MCF 10A (cell line): ENCODE results near the gene SLC17A7. TPM values are rescaled to one million over a fixed set of nuclear protein-coding genes. Genes with fewer than 3 reads are reported as not detected.

Experiments used
- BruUV-seq: library from RNA; stranded (reverse); fragments of 400-500 nt; replicated peaks from 2 replicates; lab custom pipeline; 2021; lab: Mats Ljungman, UMichigan
- CTCF ChIA-PET: fragments of 300-600 bp; sonication (Branson Sonifier 250); formaldehyde crosslinking; extraction: SDS; loops from one replicate; lab custom pipeline; 2021; ENCODE audit warnings: antibody characterized with exemption, inconsistent platforms; lab: Yijun Ruan, JAX
- POLR2A ChIA-PET: fragments of 300-600, 350-650 bp; sonication (Branson Sonifier 250); formaldehyde crosslinking; extraction: SDS; loops from one replicate; lab custom pipeline; 2020; ENCODE audit warnings: antibody characterized with exemption, inconsistent platforms; lab: Yijun Ruan, JAX
- DNase-seq: peaks from one replicate; pipeline ENCODE4 v3.0.0-alpha.2; 2018; ENCODE audit not compliant: unreplicated experiment
- H3K27ac Mint-ChIP-seq: one replicate; pipeline ENCODE4 v1.8.0; 2022; ENCODE audit warnings: mild to moderate bottlenecking, low read depth, mixed read lengths; ENCODE audit not compliant: unreplicated experiment
- H3K27me3 Mint-ChIP-seq: one replicate; pipeline ENCODE4 v1.8.0; 2022; ENCODE audit warnings: mixed read lengths; ENCODE audit not compliant: insufficient read depth, unreplicated experiment
- H3K36me3 Mint-ChIP-seq: one replicate; pipeline ENCODE4 v1.8.0; 2022; ENCODE audit warnings: mild to moderate bottlenecking, moderate library complexity, mixed read lengths; ENCODE audit not compliant: insufficient read depth, unreplicated experiment
- H3K4me1 Mint-ChIP-seq: one replicate; pipeline ENCODE4 v1.8.0; 2022; ENCODE audit warnings: mixed read lengths; ENCODE audit not compliant: insufficient read depth, unreplicated experiment
- H3K4me3 Mint-ChIP-seq: one replicate; pipeline ENCODE4 v1.8.0; 2022; ENCODE audit warnings: mild to moderate bottlenecking, moderate library complexity, mixed read lengths; ENCODE audit not compliant: unreplicated experiment
- H3K9me3 Mint-ChIP-seq: one replicate; pipeline ENCODE4 v1.8.0; 2022; ENCODE audit warnings: mixed read lengths; ENCODE audit not compliant: unreplicated experiment
- CTCF ChIP-seq: fragments of 200-600 bp; IDR thresholded peaks from one replicate; pipeline ENCODE4 v1.8.0; 2022; ENCODE audit warnings: antibody characterized with exemption, mild to moderate bottlenecking; ENCODE audit not compliant: unreplicated experiment
- intact Hi-C: fragments of 100-400 bp; cut with micrococcal nuclease; formaldehyde crosslinking; loops from 2 replicates; pipeline ENCODE4 v1.14.1; 2022
- total RNA-seq: library from RNA; stranded (reverse); gene quantifications from 2 replicates; pipeline ENCODE4 v1.2.3, GENCODE V29; 2022

The SLC17A7 gene
- total RNA-seq, 1 experiment from 2014 or later = not detected

DNA sequence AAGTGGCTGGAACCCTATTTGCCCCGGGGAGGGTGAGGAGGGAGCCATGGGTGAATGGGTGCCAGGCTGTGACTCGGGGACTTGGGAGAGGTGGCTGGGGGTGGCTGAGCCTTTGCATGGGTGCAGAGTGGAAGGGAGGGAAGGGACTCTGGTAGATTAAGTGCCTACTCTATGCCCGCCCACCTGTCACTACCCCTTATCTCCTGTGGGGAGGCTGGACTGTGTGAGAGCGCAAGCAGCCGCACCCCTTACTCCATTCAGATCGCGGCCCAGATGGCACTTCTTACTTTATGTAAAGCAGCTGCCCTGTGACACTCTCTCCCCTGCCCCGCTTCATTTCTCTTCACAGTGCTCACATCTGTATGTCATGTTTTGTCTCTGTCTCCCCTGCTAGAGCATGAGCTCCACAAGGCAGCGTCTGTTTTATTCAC is 50.4 kb downstream of the SLC17A7 start:
- no TSS peak for BruUV-seq

GRCh38 chr19:49390131-49390928 is 51.0 kb downstream of the SLC17A7 start:
- no peaks in the 10 kb centered on the region for H3K9me3 Mint-ChIP-seq
- H3K36me3 Mint-ChIP-seq = no peaks in the 10 kb centered on the region
- H3K4me1 Mint-ChIP-seq = peaks cover 6% of the 10 kb centered on the region
- DNase-seq = no peak
- CTCF ChIA-PET = interaction anchor here (0.6 to 4.5 kb wide), 15 partner anchors 9 to 165 kb away, joined by 3 to 30 read pairs (median 4); partner anchors contain the start of genes DKKL1 and SLC17A7
- H3K27ac Mint-ChIP-seq = no peak overlapping the region
- POLR2A ChIA-PET = interaction anchor here (1.7 kb wide), 1 partner anchor 30 kb away, joined by 4 read pairs; no protein-coding TSS in a partner anchor
- peaks cover 23% of the 10 kb centered on the region for H3K27me3 Mint-ChIP-seq
- no peak overlapping the region for H3K4me3 Mint-ChIP-seq
- BruUV-seq = no TSS peak
- no peak for TF ChIP-seq CTCF
- intact Hi-C loops = no loop called here

More for the DNA sequence above, 50.4 kb downstream of the SLC17A7 start:
- ChIA-PET CTCF (interaction anchor here (0.7 to 4.5 kb wide), 26 partner anchors 8 to 165 kb away, joined by 3 to 30 read pairs (median 4); partner anchors contain the start of genes DKKL1, GFY, PIH1D1 and SLC17A7), POLR2A (interaction anchor here (1.1 to 1.7 kb wide), 3 partner anchors 17 to 54 kb away, joined by 3 to 7 read pairs (median 4); no protein-coding TSS in a partner anchor)
- no peak for TF ChIP-seq CTCF
- Mint-ChIP-seq H3K4me3 (no peak overlapping the region), H3K27me3 (peaks cover 23% of the 10 kb centered on the region), H3K27ac (no peak overlapping the region), H3K36me3 (no peaks in the 10 kb centered on the region), H3K4me1 (peaks cover 6% of the 10 kb centered on the region), H3K9me3 (no peaks in the 10 kb centered on the region)
- intact Hi-C loops = no loop called here
- no peak for DNase-seq

GRCh38 chr19:49389406-49389805 is 51.9 kb downstream of the SLC17A7 start:
- Mint-ChIP-seq H3K9me3 (no peaks in the 10 kb centered on the region), H3K27ac (no peak overlapping the region), H3K36me3 (no peaks in the 10 kb centered on the region), H3K27me3 (peaks cover 23% of the 10 kb centered on the region), H3K4me3 (no peak overlapping the region), H3K4me1 (peaks cover 6% of the 10 kb centered on the region)
- TF ChIP-seq CTCF = no peak
- no TSS peak for BruUV-seq
- intact Hi-C loops = no loop called here
- DNase-seq = no peak
- ChIA-PET POLR2A (no interaction called here), CTCF (interaction anchor here (0.7 kb wide), 1 partner anchor 164 kb away, joined by 6 read pairs; no protein-coding TSS in a partner anchor)

DNA sequence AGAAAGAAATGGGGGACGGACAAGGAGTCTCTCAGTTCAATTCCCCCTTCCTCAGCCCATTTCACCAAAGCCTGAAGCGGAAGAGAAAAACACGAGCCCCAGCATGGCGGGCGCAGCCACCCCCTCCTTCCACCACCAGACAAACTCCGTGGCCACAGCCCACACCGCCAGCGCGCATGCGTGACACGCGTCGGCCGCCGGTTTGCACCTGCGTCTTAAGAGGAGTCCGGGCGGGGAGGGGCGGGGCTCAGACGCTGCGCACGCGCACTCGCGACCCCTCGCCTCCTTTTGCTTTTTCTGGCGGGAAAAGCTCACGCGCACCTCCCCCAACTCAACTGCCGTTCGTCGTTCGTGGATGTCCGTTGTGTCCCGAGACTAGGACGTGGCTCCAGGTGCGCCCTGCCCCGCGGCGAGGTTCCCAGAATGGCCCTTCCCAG is 53.4 kb downstream of the SLC17A7 start, which contains the start of gene KASH5:
KASH5 (plus strand) TSS at position 314 of the 437 bp plus-strand sequence. CDS start 2,635 bp downstream, outside the sequence.
- ChIA-PET CTCF (no interaction called here), POLR2A (no interaction called here)
- Mint-ChIP-seq H3K9me3 (no peaks in the 10 kb centered on the region), H3K4me1 (peaks cover 6% of the 10 kb centered on the region), H3K4me3 (no peak within 1 kb of the TSS), H3K27me3 (peaks cover 23% of the 10 kb centered on the region), H3K36me3 (no peaks in the 10 kb centered on the region), H3K27ac (no peak within 1 kb of the TSS)
- DNase-seq = no peak
- intact Hi-C loops = no loop called here
- no TSS peak for BruUV-seq
- no peak for TF ChIP-seq CTCF
